OCI-LY1 (cell line): Measurements from ENCODE around the gene B9D1.

Experiments
- H2AFZ ChIP-seq: fragments of 200-600 bp; sonication (generic), shearing (Covaris generic); 2 replicates; pipeline ENCODE4 v1.6.0; 2014; ENCODE audit warnings: antibody characterized with exemption, mild to moderate bottlenecking, low read length
- H3F3A ChIP-seq: fragments of 200-600 bp; sonication (generic), shearing (Covaris generic); 2 replicates; pipeline ENCODE4 v1.6.0; 2014; ENCODE audit warnings: mild to moderate bottlenecking, antibody characterized with exemption, low read length, moderate library complexity; ENCODE audit not compliant: insufficient read depth
- H3K27ac ChIP-seq: fragments of 200-600 bp; sonication (generic); 2 replicates; pipeline ENCODE4 v1.5.1; 2014; ENCODE audit warnings: low read length, mixed run types, mild to moderate bottlenecking, low read depth; ENCODE audit not compliant: poor library complexity, severe bottlenecking
- H3K27me3 ChIP-seq: fragments of 200-600 bp; sonication (generic); 2 replicates; pipeline ENCODE4 v1.6.0; 2014; ENCODE audit warnings: antibody characterized with exemption, mild to moderate bottlenecking, low read length, moderate library complexity; ENCODE audit not compliant: insufficient read depth
- H3K36me3 ChIP-seq: fragments of 200-600 bp; sonication (generic); 2 replicates; pipeline ENCODE4 v1.6.1; 2014; ENCODE audit warnings: mild to moderate bottlenecking, antibody characterized with exemption, low read length, moderate library complexity, mixed read lengths; ENCODE audit not compliant: insufficient read depth
- H3K4me1 ChIP-seq: fragments of 200-600 bp; sonication (generic); 2 replicates; pipeline ENCODE4 v1.5.1; 2014; ENCODE audit warnings: mild to moderate bottlenecking, low read length, moderate library complexity; ENCODE audit not compliant: insufficient read depth, severe bottlenecking
- H3K4me2 ChIP-seq: fragments of 200-600 bp; sonication (generic), shearing (Covaris generic); 2 replicates; pipeline ENCODE4 v1.6.1; 2014; ENCODE audit warnings: low read length
- H3K4me3 ChIP-seq: fragments of 200-600 bp; sonication (generic); 2 replicates; pipeline ENCODE4 v1.5.1; 2014; ENCODE audit warnings: low read length, low read depth, mild to moderate bottlenecking, mixed read lengths; ENCODE audit not compliant: poor library complexity, severe bottlenecking
- H3K79me2 ChIP-seq: fragments of 200-600 bp; shearing (Covaris generic); 2 replicates; pipeline ENCODE4 v1.6.1; 2016; ENCODE audit warnings: mixed run types, low read length, mixed read lengths; ENCODE audit not compliant: insufficient read depth
- H3K9ac ChIP-seq: fragments of 200-600 bp; sonication (generic), shearing (Covaris generic); 2 replicates; pipeline ENCODE4 v1.6.1; 2014; ENCODE audit warnings: mild to moderate bottlenecking, low read length, mixed read lengths
- H3K9me2 ChIP-seq: fragments of 200-600 bp; sonication (generic), shearing (Covaris generic); 2 replicates; pipeline ENCODE4 v1.6.1; 2014; ENCODE audit warnings: low read depth, mild to moderate bottlenecking, low read length, mixed read lengths
- H3K9me3 ChIP-seq: fragments of 200-600 bp; shearing (Covaris generic); 2 replicates; pipeline ENCODE4 v1.6.1; 2014; ENCODE audit warnings: low read length, mixed read lengths
- H4K20me1 ChIP-seq: fragments of 200-600 bp; sonication (generic), shearing (Covaris generic); 2 replicates; pipeline ENCODE4 v1.6.0; 2016; ENCODE audit warnings: mild to moderate bottlenecking, low read length; ENCODE audit not compliant: insufficient read depth
- CTCF ChIP-seq: fragments of 200-600 bp; sonication (generic), shearing (Covaris generic); IDR thresholded peaks from 2 replicates; pipeline ENCODE4 v1.5.1; 2017; ENCODE audit warnings: mild to moderate bottlenecking, antibody characterized with exemption, low read length, moderate library complexity, mixed read lengths
- EZH2 ChIP-seq: fragments of 200-600 bp; sonication (generic), shearing (Covaris generic); IDR thresholded peaks from 2 replicates; pipeline ENCODE4 v1.8.0; 2017; ENCODE audit warnings: borderline replicate concordance, mixed run types, mild to moderate bottlenecking, antibody characterized with exemption, low read length, moderate library complexity, mixed read lengths

The B9D1 gene

GRCh38 chr17:19306160-19307111 is 56.1 kb downstream of the B9D1 start:
- TF ChIP-seq EZH2 = no peak
- TF ChIP-seq CTCF = no peak
- Histone ChIP-seq H3K27me3 (peaks cover 6% of the 10 kb centered on the region; the same call in 1 of the 2 replicates), H3K27ac (peak overlapping the region; percentile 78), H3F3A (0 out of 2 replicates have a peak, but pooled peaks cover 5% of the 10 kb centered on the region), H3K4me3 (no peak overlapping the region), H3K9ac (no peak overlapping the region), H3K4me1 (peaks cover 61% of the 10 kb centered on the region), H3K36me3 (no peaks in the 10 kb centered on the region), H3K9me2 (no peaks in the 10 kb centered on the region), H3K79me2 (no peaks in the 10 kb centered on the region), H3K9me3 (no peaks in the 10 kb centered on the region), H2AFZ (no peak overlapping the region), H3K4me2 (peak overlapping the region; percentile 28; the same call in 1 of the 2 replicates), H4K20me1 (no peaks in the 10 kb centered on the region)

- Histone ChIP-seq H3F3A (0 out of 2 replicates have a peak, but pooled peaks cover 5% of the 10 kb centered on the region), H3K4me2 (peak overlapping the region; percentile 24; the same call in 1 of the 2 replicates), H3K9ac (no peak overlapping the region), H2AFZ (no peak overlapping the region), H3K36me3 (no peaks in the 10 kb centered on the region), H3K27ac (peak overlapping the region; percentile 78), H4K20me1 (no peaks in the 10 kb centered on the region), H3K27me3 (peaks cover 6% of the 10 kb centered on the region; the same call in 1 of the 2 replicates), H3K9me2 (no peaks in the 10 kb centered on the region), H3K4me1 (peaks cover 59% of the 10 kb centered on the region), H3K79me2 (no peaks in the 10 kb centered on the region), H3K9me3 (no peaks in the 10 kb centered on the region), H3K4me3 (no peak overlapping the region)
- TF ChIP-seq EZH2 (no peak), CTCF (no peak)
These were observed 56.8 kb downstream of the B9D1 start for GRCh38 chr17:19305761-19306159.

- Histone ChIP-seq H3F3A (0 out of 2 replicates have a peak, but pooled peaks cover 5% of the 10 kb centered on the region), H3K4me1 (peaks cover 54% of the 10 kb centered on the region), H3K9me2 (no peaks in the 10 kb centered on the region), H3K4me3 (no peak overlapping the region), H3K9ac (no peak overlapping the region), H4K20me1 (no peaks in the 10 kb centered on the region), H3K27ac (peak overlapping the region; percentile 78), H3K4me2 (peak overlapping the region; percentile 24; the same call in 1 of the 2 replicates), H3K27me3 (peaks cover 6% of the 10 kb centered on the region; the same call in 1 of the 2 replicates), H3K9me3 (no peaks in the 10 kb centered on the region), H3K36me3 (no peaks in the 10 kb centered on the region), H3K79me2 (no peaks in the 10 kb centered on the region), H2AFZ (no peak overlapping the region)
- TF ChIP-seq EZH2 (no peak), CTCF (no peak)
These were observed 57.3 kb downstream of the B9D1 start for GRCh38 chr17:19305256-19305655.
